SHP77 treated with DMSO at 0.1 percent for 48 hours (cell line): ENCODE measurements around the gene DCAF17.
"Not testable (repeated sequence)": the region's sequence is repeated elsewhere in the genome, so short reads cannot be mapped to it uniquely, and the experiment has no call there.

Source experiments
- DNase-seq: peaks from one replicate; lab custom pipeline; 2025; lab: John Stamatoyannopoulos, UW

The DCAF17 gene

DNA sequence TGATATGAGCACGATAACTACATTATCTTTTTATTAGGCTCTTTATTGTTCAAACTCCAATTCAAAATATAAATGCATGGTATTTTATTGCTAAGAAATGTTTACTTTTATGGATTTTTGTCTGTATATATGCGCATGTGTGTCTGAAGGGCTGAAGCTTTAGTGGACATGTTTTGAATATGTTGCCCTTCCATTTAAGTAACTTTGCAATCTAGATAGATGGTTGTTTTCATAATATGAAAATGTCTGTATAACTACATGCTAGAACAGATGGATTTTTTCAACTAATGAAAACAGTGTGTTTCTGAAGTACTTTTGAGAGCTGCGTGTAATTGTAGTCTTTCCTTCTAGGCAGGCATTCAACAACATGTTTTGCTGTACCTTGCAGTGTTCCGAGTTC, 18.7 kb downstream of the DCAF17 start:
- DNase-seq = no peak

DNA sequence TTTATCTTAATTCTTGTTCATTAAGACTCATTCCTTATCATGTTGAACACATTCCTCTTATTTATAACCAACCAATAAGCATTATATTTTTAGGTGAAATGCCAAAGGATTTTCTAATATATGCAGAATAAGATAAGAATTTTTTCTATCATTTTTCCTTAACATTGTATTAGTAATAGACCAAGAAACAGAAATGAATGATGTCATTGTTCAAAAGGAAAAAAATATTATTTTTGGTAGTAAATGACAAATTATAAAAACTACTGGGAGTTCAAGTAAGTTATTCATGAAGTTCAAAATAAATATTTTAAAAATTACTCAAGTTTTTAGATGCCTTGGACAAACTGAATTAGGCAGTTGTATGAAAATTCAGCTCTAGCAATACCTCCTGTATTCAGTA, 25.5 kb downstream of the DCAF17 start:
- no peak for DNase-seq

DNA sequence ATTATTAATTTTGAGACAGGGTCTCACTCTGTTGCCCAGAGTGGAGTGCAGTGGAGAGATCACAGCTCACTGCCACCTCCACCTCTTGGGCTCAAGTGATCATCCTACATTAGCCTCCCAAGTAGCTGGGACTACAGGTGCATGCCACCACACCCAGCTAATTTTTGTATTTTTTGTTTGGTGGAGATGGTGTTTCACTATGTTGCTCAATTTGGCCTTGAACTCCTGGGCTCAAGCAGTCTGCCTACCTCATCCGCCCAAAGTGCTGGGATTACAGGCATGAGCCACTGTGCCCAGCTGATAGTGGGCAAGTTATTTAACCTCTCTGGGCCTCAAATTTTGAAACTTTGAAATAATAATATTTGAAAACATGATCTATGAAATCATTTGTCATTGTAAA, 26.5 kb downstream of the DCAF17 start:
- no peak for DNase-seq

DNA sequence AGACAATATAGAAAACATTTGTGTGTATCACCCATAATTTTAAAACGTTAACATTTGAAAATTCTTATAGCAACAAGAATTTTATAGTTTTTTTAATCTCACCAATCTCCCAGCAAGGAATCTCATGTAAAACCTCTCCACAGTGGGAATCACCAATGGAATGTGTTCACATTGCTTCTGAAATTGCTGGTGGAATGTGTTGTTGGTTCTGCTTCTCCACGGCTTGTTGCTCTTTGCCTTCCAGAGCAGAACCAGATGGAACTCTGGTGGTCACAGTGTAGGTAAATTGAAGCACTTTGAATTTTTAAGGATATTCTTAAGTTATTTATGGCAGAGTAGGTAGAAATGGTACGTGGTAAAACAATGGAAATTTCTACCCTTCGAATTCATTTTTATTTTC, 35.1 kb downstream of the DCAF17 start:
- no peak for DNase-seq

DNA sequence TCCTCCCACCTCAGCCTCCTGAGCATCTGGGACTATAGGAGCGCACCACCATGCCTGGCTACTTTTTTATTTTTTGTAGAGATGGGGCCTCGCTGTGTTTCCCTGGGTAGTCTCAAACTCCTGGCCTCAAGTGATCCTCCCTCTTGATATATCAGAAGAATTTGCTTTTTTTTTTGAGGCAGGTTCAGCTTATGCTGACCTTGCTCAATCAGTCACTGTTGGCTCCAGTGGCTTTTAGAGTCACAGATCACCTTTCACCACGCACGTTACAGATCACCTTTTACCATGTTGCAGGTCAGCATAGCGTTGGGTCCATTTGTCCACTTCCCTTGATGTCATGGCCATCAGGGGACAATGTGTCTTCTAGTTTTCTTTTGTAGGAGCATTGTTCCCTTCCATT, 36.1 kb downstream of the DCAF17 start:
- no peak for DNase-seq

DNA sequence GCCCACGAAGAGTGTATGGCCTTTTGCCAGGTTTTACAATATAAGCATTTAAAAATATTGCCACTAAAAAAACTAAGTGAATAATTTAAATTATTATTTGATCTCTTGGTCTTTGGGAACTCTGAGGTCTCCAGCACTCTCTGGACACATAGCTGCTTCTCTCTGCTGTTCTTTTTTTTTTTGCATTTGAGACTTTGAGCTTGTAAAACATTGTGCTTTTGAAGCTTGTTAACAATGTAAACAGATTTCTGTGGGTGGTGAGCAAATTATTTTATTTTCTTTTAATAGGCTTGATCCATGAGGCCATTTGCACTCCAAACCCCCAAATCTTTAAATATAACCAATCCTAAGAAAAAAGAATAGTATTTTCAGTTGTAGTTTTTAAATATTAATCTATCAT, 42.0 kb downstream of the DCAF17 start:
- DNase-seq = no peak

DNA sequence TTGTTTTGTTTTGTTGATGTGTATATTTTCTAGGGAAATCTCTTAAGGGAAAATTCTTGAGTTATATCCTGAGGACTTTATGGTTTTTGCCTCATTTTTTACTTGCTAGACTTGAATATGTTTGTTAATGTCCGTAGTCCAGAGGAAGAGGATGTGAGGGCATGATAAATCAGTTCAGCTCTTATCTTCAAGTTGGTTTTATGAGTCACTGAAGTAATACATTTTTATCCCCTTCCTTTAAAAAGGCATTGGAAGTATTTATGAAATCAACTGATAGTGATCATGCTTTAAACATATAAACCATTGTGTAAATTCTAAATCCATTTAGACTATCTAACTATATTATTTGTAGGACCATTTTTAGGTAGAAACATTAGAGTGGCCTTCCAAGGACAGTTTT, 44.3 kb downstream of the DCAF17 start:
- no peak for DNase-seq

DNA sequence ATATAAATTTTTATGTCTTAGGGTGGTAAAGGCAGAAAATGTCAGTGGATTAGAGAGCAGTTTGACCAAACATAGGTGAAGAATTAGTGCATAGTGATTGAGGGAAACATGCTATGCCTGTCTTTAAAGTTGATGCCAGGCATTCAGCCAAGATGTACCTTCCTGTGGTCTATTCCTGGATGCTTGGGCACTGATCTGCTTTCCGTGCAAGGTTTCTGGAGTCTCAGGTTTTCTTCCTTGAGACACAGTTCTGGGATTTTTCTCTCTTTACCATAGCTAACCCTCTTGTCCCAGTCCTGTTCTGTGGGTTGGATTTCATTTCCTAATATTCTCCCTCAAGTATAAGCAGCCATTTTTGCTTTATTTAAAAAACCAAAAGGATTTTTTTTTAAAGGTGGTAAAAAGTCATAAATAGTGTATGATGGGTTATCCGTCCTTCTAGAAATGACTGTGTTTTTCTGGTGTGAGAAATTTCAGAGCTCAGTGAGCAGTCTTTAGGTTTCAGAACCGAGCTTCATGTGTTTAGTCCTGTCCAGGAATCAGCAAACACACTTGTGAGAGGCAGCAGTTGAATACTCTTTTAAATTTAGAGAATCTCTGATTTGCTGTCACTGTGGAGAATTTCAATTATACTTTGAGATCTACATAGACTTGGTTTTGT, 45.3 kb downstream of the DCAF17 start:
- DNase-seq = no peak

DNA sequence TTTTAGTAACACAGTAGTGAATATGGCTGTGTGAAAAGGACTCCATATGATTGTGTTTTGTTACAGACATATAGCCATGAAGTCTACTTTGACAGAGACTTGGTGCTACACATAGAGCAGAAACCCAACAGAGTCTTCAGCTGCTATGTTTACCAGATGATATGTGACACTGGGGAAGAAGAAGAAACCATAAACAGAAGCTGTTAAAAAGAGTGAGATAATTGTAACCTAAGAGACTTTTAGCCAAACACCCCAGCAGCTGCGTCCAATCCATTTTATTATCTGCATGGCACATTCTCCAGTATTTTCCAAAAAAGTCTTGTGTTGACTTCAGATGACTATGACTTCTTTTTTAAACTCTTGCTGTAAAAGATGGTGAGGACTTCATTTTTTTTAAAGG, 46.9 kb downstream of the DCAF17 start:
- DNase-seq = no peak

DNA sequence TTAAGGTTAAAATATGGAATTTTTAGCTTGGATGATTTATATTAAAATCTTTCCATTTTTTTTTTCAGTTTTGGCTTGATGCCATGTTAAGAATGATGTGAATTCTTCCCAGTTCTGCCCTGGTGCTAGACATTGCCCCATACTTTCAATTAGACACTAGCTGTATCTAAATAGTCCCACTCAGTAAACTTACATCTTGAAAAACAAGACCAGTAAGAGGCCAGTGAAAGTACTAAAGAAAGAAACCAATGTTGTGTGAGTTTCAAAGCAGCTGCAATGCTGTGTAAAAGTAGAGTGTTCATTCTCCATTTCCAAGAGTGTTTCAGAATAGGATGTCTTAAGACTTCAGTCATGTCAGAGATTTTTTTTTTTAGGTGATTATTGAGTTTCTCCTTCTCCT, 48.3 kb downstream of the DCAF17 start:
- DNase-seq = no peak

DNA sequence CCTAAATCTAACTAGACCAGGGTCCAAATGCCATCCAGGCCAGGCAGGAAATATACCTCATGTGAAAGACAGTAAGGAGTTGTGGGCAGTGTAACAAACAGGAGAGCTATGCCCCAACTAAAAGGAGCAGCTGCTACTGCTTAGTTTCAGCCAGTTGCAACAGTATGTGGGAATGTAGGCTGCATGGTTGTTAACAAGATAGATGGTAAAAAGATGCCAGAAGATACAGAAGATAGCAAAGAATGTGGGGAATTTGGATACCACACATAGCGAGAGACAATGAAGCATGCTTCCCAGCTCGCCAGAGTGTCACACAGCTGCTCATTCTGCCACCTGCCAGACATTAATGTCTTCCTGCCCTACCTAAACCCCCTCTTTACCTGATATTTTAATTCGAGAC, 48.9 kb downstream of the DCAF17 start:
- DNase-seq = no peak

DNA sequence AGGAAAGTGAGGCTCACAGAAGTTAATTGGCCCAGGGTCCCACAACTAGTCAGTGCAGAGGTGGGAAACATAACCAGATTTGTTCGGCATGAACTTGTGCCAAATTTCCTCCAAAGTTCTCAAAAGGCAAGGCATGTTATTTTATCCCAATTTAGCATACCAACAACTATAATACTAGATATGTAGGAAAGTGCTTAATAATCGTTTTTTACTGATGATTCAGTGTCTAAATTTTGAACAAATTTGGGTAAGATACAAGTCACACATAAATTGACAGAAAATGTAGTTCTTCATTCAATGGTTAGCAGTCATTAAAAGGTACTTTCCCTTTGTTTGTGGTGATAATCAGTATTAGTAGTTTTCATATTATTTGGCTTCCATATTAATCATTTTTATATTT, 49.8 kb downstream of the DCAF17 start:
- no peak for DNase-seq

DNA sequence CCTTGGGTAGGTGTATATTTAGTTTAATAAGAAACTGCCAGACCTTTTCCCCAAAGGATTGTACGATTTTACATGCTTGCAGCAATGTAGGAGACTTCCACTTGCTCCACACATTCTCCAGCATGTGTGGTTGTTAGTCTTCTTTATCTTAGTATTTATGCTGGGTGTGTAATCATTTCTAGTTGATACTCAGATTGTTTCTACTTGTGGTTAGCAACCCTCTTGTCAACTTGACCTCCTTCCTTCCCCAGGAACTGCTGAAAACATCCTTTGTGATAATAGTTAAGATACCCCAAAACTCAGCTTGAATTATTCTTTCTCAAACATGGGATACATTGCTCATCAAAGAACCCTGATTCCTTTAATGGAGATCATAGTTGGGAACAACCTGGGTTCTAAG, 51.1 kb downstream of the DCAF17 start:
- DNase-seq = no peak

DNA sequence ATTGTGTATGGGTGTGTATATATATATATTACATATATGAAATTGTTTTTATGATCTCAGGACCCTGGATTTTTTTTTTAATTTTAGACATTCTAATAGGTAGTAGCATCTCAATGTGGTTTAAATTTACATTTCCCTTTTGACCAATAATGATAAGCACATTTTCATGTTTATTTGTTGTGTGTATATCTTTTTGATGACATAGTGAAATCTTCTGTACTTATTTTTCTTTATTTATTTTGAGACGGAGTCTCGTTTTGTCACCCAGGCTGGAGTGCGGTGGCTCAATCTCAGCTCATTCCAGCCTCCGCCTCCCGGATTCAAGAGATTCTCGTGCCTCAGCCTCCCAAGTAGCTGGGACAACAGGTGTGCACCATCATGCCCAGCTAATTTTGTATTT, 53.2 kb downstream of the DCAF17 start:
- no peak for DNase-seq

DNA sequence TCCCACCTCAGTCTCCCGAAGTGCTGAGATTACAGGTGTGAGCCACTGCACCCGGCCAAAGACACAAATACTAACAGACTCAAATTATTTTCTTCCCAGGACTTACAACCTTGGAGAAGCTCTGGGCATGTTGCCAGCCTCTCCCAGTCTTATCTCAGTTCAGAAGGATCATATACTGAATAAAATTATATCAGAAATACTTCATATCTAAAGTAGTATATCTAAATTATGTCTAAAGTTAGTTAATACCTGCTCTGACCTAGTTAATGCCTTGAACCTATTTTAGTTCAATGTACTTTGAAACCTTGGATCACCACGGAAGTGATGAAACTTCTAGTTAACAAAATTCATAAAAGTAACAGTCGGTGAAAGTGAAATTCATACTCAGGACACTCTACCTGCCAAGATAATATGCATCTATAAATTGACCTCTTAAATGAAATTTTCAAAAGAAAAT, 53.8 kb downstream of the DCAF17 start:
- no peak for DNase-seq

DNA sequence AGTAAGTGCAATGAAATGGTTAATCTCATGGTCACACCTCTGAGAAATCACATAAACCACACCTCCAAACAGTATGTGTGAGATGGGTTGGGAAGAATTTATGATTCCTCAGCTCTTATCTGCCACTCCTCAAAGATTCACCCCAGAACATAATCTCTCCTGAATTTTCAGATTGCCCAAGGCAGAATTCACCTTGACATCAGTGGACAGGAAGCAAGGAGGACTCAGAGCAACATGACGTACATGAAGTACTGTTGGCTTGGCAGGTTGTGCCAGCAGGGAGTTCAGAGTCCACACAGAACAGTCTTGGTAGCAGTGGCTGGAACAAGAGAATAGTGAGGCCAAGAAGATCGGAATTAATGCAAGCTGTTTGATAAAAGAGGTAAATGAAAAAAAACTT, 56.6 kb downstream of the DCAF17 start:
- no peak for DNase-seq

DNA sequence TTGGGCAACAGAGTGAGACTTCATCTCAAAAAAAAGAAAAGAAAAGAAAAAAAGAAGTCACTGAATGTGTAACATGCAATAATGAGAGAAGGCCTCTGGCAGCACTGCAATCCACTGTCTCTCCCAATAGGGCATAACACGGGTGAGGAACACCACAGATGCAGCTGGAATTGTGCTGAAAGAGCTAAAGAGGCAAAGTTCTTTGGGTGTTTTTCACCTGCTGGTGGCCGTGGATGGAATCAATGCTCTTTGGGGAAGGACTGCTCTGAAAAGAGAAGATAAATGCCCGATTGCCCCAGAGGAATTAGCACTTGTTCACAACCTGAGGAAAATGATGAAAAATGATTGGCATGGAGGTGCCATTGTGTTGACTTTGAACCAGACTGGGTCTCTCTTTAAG, 57.3 kb downstream of the DCAF17 start:
- no peak for DNase-seq

DNA sequence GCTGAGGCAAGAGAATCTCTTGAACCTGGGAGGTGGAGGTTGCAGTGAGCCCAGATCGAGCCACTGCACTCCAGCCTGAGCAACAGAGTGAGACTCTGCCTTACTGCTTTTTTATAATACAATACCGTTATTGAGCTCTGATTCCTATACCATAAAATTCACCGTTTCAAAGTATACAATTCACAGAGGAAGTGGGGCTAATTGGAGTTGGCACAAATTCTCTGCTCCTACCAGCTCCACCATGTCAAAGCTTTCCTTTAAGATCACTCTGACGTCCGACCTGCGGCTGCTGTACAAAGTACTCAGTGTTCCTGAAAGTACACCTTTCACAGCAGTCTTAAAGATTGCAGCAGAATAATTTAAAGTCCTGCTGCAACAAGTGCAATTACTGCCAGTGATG, 58.6 kb downstream of the DCAF17 start:
- DNase-seq = no peak

DNA sequence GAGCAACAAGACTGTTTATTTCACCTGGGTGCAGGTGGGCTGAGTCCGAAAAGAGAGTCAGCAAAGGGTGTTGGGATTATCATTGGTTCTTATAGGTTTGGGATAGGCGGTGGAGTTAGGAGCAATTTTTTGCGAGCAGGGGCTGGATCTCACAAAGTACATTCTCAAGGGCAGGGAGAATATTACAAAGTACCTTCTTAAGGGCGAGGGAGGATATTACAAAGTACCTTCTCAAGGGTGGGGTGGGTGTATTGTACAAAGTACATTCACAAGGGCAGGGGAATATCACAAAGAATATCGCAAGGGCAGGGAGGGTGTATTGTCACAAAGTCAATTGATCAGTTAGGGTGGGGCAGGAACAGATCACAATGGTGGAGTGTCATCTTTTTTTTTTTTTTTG, 63.6 kb downstream of the DCAF17 start:
- not testable (repeated sequence) for DNase-seq

DNA sequence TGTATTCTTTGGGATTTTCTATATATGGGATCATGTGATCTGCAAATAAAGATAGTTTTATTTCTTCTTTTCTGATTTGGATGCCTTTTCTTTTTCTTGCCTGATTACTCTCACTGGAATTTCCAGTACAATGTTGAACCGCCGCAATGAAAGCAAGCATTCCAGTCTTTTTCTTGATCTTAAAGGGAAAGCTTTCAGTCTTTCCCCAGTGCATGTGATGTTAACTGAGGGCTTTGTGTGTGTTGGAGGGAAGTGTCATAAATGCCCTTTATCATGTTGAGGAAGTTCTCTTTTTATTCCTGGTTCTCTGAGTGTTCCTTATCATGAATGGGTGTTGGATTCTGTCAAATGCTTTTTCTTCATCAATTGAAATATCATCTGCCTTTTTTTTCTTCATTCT, 71.3 kb downstream of the DCAF17 start:
- no peak for DNase-seq

DNA sequence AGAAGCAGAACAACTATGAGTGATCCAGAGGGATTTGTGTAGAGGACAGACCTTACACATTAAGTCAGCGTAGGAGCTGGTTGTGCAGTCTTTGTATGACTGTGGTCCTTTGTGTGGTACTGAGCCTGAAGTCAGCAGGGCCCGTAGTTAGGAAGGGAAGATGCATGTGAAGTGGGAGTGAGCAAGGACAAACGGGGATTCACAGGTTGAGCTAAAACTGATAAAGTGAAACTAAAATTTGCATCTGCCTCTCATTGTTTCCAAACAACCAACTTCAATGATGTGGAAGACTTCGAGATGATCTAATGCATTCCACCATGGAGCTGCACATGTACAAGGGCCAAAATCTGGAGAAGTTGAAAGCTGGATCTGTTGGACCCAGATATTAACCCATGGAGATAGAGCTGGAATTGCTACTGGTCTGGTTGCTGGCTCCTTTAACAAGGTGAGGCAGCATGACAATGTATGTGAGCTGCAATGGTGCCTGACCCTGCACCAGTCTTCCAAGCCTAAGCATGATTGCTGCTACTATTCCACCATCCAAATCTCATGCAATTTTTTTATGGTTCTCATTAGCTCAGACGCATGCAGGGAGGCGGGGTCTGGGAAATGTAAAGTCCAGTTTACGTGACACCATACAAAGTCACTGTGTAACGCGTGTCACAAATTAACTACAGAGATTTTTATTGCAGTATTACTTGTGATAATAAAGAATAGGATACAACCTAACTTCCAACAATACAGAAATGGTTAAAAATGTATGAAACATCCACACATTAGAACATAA, 76.1 kb downstream of the DCAF17 start:
- no peak for DNase-seq

DNA sequence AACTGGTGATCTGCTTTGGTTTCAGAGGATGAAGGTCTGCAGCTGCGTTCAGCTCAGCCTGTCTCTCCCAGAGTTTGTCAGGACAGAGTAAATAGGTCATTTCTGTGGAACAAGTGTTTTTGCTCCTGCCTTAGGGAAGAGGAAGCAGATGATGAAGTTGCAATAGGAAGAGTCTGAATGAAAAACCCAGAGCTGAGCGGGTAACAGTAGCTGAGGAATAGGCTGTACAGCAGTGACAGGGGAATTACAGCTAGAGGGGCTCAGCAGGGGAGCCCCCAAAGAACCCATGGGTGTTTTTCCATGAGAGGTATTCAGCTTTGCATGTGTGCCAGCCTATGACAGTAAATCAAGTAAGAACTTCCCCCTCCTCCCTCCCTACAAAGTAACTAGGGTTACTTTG, 78.0 kb downstream of the DCAF17 start:
- DNase-seq = no peak

DNA sequence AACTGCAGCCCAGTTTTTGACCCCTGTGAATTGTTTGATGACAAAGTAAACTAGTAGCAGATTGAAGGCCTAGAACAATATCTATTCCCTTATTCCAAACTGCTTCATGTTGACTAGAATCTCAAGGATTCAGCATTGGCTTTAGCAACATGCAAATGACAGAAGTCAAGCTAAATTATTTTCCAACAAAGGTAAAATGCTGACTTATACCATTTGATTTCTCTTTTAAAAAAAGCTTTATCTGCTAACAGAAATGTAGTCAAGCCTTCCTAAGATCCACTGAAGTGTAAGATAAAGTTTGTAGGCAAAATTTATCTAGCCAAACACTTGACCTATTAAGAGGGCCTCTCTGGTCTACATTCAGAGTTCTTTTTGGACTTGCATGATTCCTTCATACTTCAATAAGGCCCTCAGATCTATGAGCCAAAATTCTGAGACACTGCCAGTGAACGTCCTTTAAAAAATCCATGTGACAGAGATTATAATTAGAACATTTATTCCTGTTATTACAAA, 78.7 kb downstream of the DCAF17 start:
- DNase-seq = no peak

DNA sequence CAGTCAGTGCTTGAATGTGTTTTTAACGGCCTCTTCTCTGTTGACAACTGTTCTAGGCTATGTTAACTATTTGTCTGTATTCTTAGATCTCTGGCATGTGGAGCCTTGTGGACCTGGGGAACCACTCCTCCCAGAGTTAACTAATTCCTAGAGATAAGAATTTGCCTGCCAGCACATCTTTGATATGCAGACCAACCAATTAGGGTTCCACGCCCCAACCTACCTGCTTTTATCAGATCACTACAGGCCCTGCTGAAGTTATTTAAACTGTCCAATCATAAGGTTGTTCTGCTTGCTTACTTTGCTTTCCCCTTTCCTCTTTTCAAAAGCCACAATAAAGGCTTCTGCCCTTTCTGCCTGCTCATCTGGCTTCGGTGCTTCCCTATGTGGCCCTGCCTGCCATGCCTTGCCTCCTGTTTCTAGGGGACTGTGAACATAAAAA, 79.7 kb downstream of the DCAF17 start:
- DNase-seq = no peak
